ENCODE measurements around the gene TRPT1.
A peak's percentile ranks its signal among the peaks of the same experiment; 100 is the strongest.

TRPT1 gene

GRCh38 chr11:64229090-64229743 is 3.2 kb upstream of the TRPT1 start:
- H3K4me1 ChIP-seq (ENCODE audit: control insufficient read depth in 1 of 2, insufficient read depth in 2 of 2, low read length in 2 of 2) = peaks cover 44 to 66% of the 10 kb centered on the region in 2 donors
- H3K9ac ChIP-seq (ENCODE audit: low read depth in 1 of 2, low read length in 2 of 2) = peak overlapping the region; percentile 66 to 90
- H3K4me3 ChIP-seq (ENCODE audit: low read depth in 1 of 2, low read length in 2 of 2) = peak overlapping the region; percentile 83 to 86

GRCh38 chr11:64227405-64227956 is 1.5 kb upstream of the TRPT1 start:
- H3K4me1 ChIP-seq (ENCODE audit: control insufficient read depth in 1 of 2, insufficient read depth in 2 of 2, low read length in 2 of 2) = peaks cover 36 to 59% of the 10 kb centered on the region in 2 donors
- H3K4me3 ChIP-seq (ENCODE audit: low read depth in 1 of 2, low read length in 2 of 2) = peak overlapping the region; percentile 82 to 84
- H3K9ac ChIP-seq (ENCODE audit: low read depth in 1 of 2, low read length in 2 of 2) = peak overlapping the region; percentile 97 to 100
- H3K27me3 ChIP-seq (ENCODE audit: control insufficient read depth in 1 of 2, insufficient read depth in 2 of 2, low read length in 2 of 2) = no peaks in the 10 kb centered on the region
- no peaks in the 10 kb centered on the region for H3K9me3 ChIP-seq (ENCODE audit: control insufficient read depth in 1 of 2, low read length in 2 of 2)
- peaks cover 0 to 17% of the 10 kb centered on the region in 2 donors for H3K36me3 ChIP-seq (ENCODE audit: control insufficient read depth in 1 of 2, insufficient read depth in 2 of 2, low read length in 2 of 2)
- peak overlapping the region; percentile 90 for H3K27ac ChIP-seq (ENCODE audit: low read depth, low read length)

More at GRCh38 chr11:64229090-64229743, 3.2 kb upstream of the TRPT1 start:
- H3K27me3 ChIP-seq (ENCODE audit: control insufficient read depth in 1 of 2, insufficient read depth in 2 of 2, low read length in 2 of 2) = no peaks in the 10 kb centered on the region
- H3K27ac ChIP-seq (ENCODE audit: low read depth, low read length) = no peak overlapping the region
- H3K36me3 ChIP-seq (ENCODE audit: control insufficient read depth in 1 of 2, insufficient read depth in 2 of 2, low read length in 2 of 2) = peaks cover 0 to 2% of the 10 kb centered on the region in 2 donors
- no peaks in the 10 kb centered on the region for H3K9me3 ChIP-seq (ENCODE audit: control insufficient read depth in 1 of 2, low read length in 2 of 2)

GRCh38 chr11:64226507-64227051 is 593 bp upstream of the TRPT1 start:
- H3K27ac ChIP-seq (ENCODE audit: low read depth, low read length) = peak overlapping the region; percentile 90
- no peaks in the 10 kb centered on the region for H3K9me3 ChIP-seq (ENCODE audit: control insufficient read depth in 1 of 2, low read length in 2 of 2)
- peaks cover 0 to 17% of the 10 kb centered on the region in 2 donors for H3K36me3 ChIP-seq (ENCODE audit: control insufficient read depth in 1 of 2, insufficient read depth in 2 of 2, low read length in 2 of 2)
- peaks cover 30 to 51% of the 10 kb centered on the region in 2 donors for H3K4me1 ChIP-seq (ENCODE audit: control insufficient read depth in 1 of 2, insufficient read depth in 2 of 2, low read length in 2 of 2)
- peak overlapping the region; percentile 82 to 84 for H3K4me3 ChIP-seq (ENCODE audit: low read depth in 1 of 2, low read length in 2 of 2)
- H3K9ac ChIP-seq (ENCODE audit: low read depth in 1 of 2, low read length in 2 of 2) = peak overlapping the region; percentile 97 to 100
- no peaks in the 10 kb centered on the region for H3K27me3 ChIP-seq (ENCODE audit: control insufficient read depth in 1 of 2, insufficient read depth in 2 of 2, low read length in 2 of 2)

- Histone ChIP-seq H3K27ac (ENCODE audit: low read depth, low read length) (peak overlapping the region; percentile 90), H3K4me1 (ENCODE audit: control insufficient read depth in 1 of 2, insufficient read depth in 2 of 2, low read length in 2 of 2) (peaks cover 28 to 44% of the 10 kb centered on the region in 2 donors)
Observed at GRCh38 chr11:64224891-64225607, 937 bp downstream of the TRPT1 start.

GRCh38 chr11:64224151-64224890 is 1.7 kb downstream of the TRPT1 start:
- Histone ChIP-seq H3K36me3 (ENCODE audit: control insufficient read depth in 1 of 2, insufficient read depth in 2 of 2, low read length in 2 of 2) (peaks cover 9 to 32% of the 10 kb centered on the region in 2 donors), H3K9me3 (ENCODE audit: control insufficient read depth in 1 of 2, low read length in 2 of 2) (no peaks in the 10 kb centered on the region), H3K4me1 (ENCODE audit: control insufficient read depth in 1 of 2, insufficient read depth in 2 of 2, low read length in 2 of 2) (peaks cover 21 to 37% of the 10 kb centered on the region in 2 donors), H3K9ac (ENCODE audit: low read depth in 1 of 2, low read length in 2 of 2) (no peak overlapping the region), H3K4me3 (ENCODE audit: low read depth in 1 of 2, low read length in 2 of 2) (no peak overlapping the region), H3K27me3 (ENCODE audit: control insufficient read depth in 1 of 2, insufficient read depth in 2 of 2, low read length in 2 of 2) (no peaks in the 10 kb centered on the region), H3K27ac (ENCODE audit: low read depth, low read length) (no peak overlapping the region)

More at GRCh38 chr11:64224891-64225607, 937 bp downstream of the TRPT1 start:
- Histone ChIP-seq H3K4me3 (ENCODE audit: low read depth in 1 of 2, low read length in 2 of 2) (peak overlapping the region; percentile 82 to 84), H3K27me3 (ENCODE audit: control insufficient read depth in 1 of 2, insufficient read depth in 2 of 2, low read length in 2 of 2) (no peaks in the 10 kb centered on the region), H3K9ac (ENCODE audit: low read depth in 1 of 2, low read length in 2 of 2) (peak overlapping the region; percentile 69 to 97), H3K36me3 (ENCODE audit: control insufficient read depth in 1 of 2, insufficient read depth in 2 of 2, low read length in 2 of 2) (peaks cover 9 to 29% of the 10 kb centered on the region in 2 donors), H3K9me3 (ENCODE audit: control insufficient read depth in 1 of 2, low read length in 2 of 2) (no peaks in the 10 kb centered on the region)

- Histone ChIP-seq H3K4me1 (ENCODE audit: control insufficient read depth in 1 of 2, insufficient read depth in 2 of 2, low read length in 2 of 2) (peaks cover 25 to 34% of the 10 kb centered on the region in 2 donors), H3K27me3 (ENCODE audit: control insufficient read depth in 1 of 2, insufficient read depth in 2 of 2, low read length in 2 of 2) (no peaks in the 10 kb centered on the region), H3K27ac (ENCODE audit: low read depth, low read length) (peak overlapping the region; percentile 42), H3K9ac (ENCODE audit: low read depth in 1 of 2, low read length in 2 of 2) (no peak overlapping the region), H3K4me3 (ENCODE audit: low read depth in 1 of 2, low read length in 2 of 2) (no peak overlapping the region), H3K36me3 (ENCODE audit: control insufficient read depth in 1 of 2, insufficient read depth in 2 of 2, low read length in 2 of 2) (peaks cover 9 to 35% of the 10 kb centered on the region in 2 donors), H3K9me3 (ENCODE audit: control insufficient read depth in 1 of 2, low read length in 2 of 2) (no peaks in the 10 kb centered on the region)
Observed at GRCh38 chr11:64223001-64223651, 2.9 kb downstream of the TRPT1 start.

GRCh38 chr11:64222651-64223000 is 3.4 kb downstream of the TRPT1 start:
- Histone ChIP-seq H3K27me3 (ENCODE audit: control insufficient read depth in 1 of 2, insufficient read depth in 2 of 2, low read length in 2 of 2) (no peaks in the 10 kb centered on the region), H3K27ac (ENCODE audit: low read depth, low read length) (no peak overlapping the region), H3K36me3 (ENCODE audit: control insufficient read depth in 1 of 2, insufficient read depth in 2 of 2, low read length in 2 of 2) (peaks cover 9 to 36% of the 10 kb centered on the region in 2 donors), H3K9ac (ENCODE audit: low read depth in 1 of 2, low read length in 2 of 2) (no peak overlapping the region), H3K4me1 (ENCODE audit: control insufficient read depth in 1 of 2, insufficient read depth in 2 of 2, low read length in 2 of 2) (peaks cover 24 to 32% of the 10 kb centered on the region in 2 donors), H3K9me3 (ENCODE audit: control insufficient read depth in 1 of 2, low read length in 2 of 2) (no peaks in the 10 kb centered on the region), H3K4me3 (ENCODE audit: low read depth in 1 of 2, low read length in 2 of 2) (no peak overlapping the region)

GRCh38 chr11:64220798-64221197 is 5.2 kb downstream of the TRPT1 start:
- no peaks in the 10 kb centered on the region for H3K27me3 ChIP-seq (ENCODE audit: control insufficient read depth in 1 of 2, insufficient read depth in 2 of 2, low read length in 2 of 2)
- H3K9ac ChIP-seq (ENCODE audit: low read depth in 1 of 2, low read length in 2 of 2) = no peak overlapping the region
- no peak overlapping the region for H3K27ac ChIP-seq (ENCODE audit: low read depth, low read length)
- H3K4me1 ChIP-seq (ENCODE audit: control insufficient read depth in 1 of 2, insufficient read depth in 2 of 2, low read length in 2 of 2) = peaks cover 16 to 19% of the 10 kb centered on the region in 2 donors
- H3K4me3 ChIP-seq (ENCODE audit: low read depth in 1 of 2, low read length in 2 of 2) = no peak overlapping the region
- H3K9me3 ChIP-seq (ENCODE audit: control insufficient read depth in 1 of 2, low read length in 2 of 2) = no peaks in the 10 kb centered on the region
- peaks cover 9 to 38% of the 10 kb centered on the region in 2 donors for H3K36me3 ChIP-seq (ENCODE audit: control insufficient read depth in 1 of 2, insufficient read depth in 2 of 2, low read length in 2 of 2)

- Histone ChIP-seq H3K4me1 (ENCODE audit: control insufficient read depth in 1 of 2, insufficient read depth in 2 of 2, low read length in 2 of 2) (peaks cover 14% of the 10 kb centered on the region in 2 donors), H3K27ac (ENCODE audit: low read depth, low read length) (no peak overlapping the region), H3K4me3 (ENCODE audit: low read depth in 1 of 2, low read length in 2 of 2) (no peak overlapping the region), H3K27me3 (ENCODE audit: control insufficient read depth in 1 of 2, insufficient read depth in 2 of 2, low read length in 2 of 2) (no peaks in the 10 kb centered on the region), H3K9me3 (ENCODE audit: control insufficient read depth in 1 of 2, low read length in 2 of 2) (no peaks in the 10 kb centered on the region), H3K9ac (ENCODE audit: low read depth in 1 of 2, low read length in 2 of 2) (no peak overlapping the region), H3K36me3 (ENCODE audit: control insufficient read depth in 1 of 2, insufficient read depth in 2 of 2, low read length in 2 of 2) (peaks cover 9 to 38% of the 10 kb centered on the region in 2 donors)
Observed at GRCh38 chr11:64220271-64220670, 5.7 kb downstream of the TRPT1 start.

Measured in duodenal mucosa (tissue), 2 donors.